IPS-18a (cell line): ENCODE data around the gene TMEM91.

ENCODE experiments used
- H3K27ac ChIP-seq: one replicate; pipeline ENCODE4 v1.5.1; 2013; ENCODE audit warnings: low read length
- H3K27me3 ChIP-seq: one replicate; pipeline ENCODE4 v1.6.1; 2013; ENCODE audit warnings: mild to moderate bottlenecking, low read length; ENCODE audit not compliant: control insufficient read depth, insufficient read depth
- H3K36me3 ChIP-seq: one replicate; pipeline ENCODE4 v1.6.1; 2013; ENCODE audit warnings: low read depth, low read length; ENCODE audit not compliant: control insufficient read depth
- H3K4me1 ChIP-seq: one replicate; pipeline ENCODE4 v1.6.1; 2013; ENCODE audit warnings: low read depth, low read length; ENCODE audit not compliant: control insufficient read depth
- H3K4me3 ChIP-seq: one replicate; pipeline ENCODE4 v1.5.1; 2013; ENCODE audit warnings: low read length
- H3K9ac ChIP-seq: one replicate; pipeline ENCODE4 v1.6.1; 2013; ENCODE audit warnings: mild to moderate bottlenecking, low read length, moderate library complexity
- H3K9me3 ChIP-seq: one replicate; pipeline ENCODE4 v1.6.1; 2013; ENCODE audit warnings: low read depth, low read length; ENCODE audit not compliant: control insufficient read depth

Gene TMEM91

GRCh38 chr19:41376241-41376997, at the start of gene TMEM91:
Gene TMEM91, plus strand, starts transcription at chr19:41376533. Its CDS starts 1,777 bp downstream, at chr19:41378310.
- H3K9ac ChIP-seq: peak within 1 kb of the TSS; percentile 8

GRCh38 chr19:41327076-41327575, 49.2 kb upstream of the TMEM91 start:
- Histone ChIP-seq H3K9ac (no peak overlapping the region), H3K27ac (no peak overlapping the region), H3K4me3 (no peak overlapping the region), H3K4me1 (peaks cover 29% of the 10 kb centered on the region), H3K9me3 (no peaks in the 10 kb centered on the region), H3K36me3 (no peaks in the 10 kb centered on the region), H3K27me3 (peaks cover 14% of the 10 kb centered on the region)

More at GRCh38 chr19:41376241-41376997, at the start of gene TMEM91:
- Histone ChIP-seq H3K27ac (no peak within 1 kb of the TSS), H3K4me3 (peak within 1 kb of the TSS; percentile 70), H3K9me3 (no peaks in the 10 kb centered on the region), H3K36me3 (no peaks in the 10 kb centered on the region), H3K4me1 (peaks cover 6% of the 10 kb centered on the region), H3K27me3 (peaks cover 8% of the 10 kb centered on the region)

GRCh38 chr19:41327576-41328156, 48.7 kb upstream of the TMEM91 start:
- Histone ChIP-seq H3K9me3 (no peaks in the 10 kb centered on the region), H3K27ac (no peak overlapping the region), H3K27me3 (peaks cover 19% of the 10 kb centered on the region), H3K36me3 (no peaks in the 10 kb centered on the region), H3K9ac (no peak overlapping the region), H3K4me3 (no peak overlapping the region), H3K4me1 (peaks cover 29% of the 10 kb centered on the region)

- peaks cover 19% of the 10 kb centered on the region for H3K27me3 ChIP-seq
Measured at GRCh38 chr19:41328157-41328841, 48.0 kb upstream of the TMEM91 start.

GRCh38 chr19:41328842-41329225, 47.5 kb upstream of the TMEM91 start:
- Histone ChIP-seq H3K9me3 (no peaks in the 10 kb centered on the region), H3K27ac (no peak overlapping the region), H3K9ac (no peak overlapping the region), H3K4me3 (no peak overlapping the region), H3K4me1 (peaks cover 21% of the 10 kb centered on the region), H3K27me3 (peaks cover 19% of the 10 kb centered on the region), H3K36me3 (no peaks in the 10 kb centered on the region)

More at GRCh38 chr19:41328157-41328841, 48.0 kb upstream of the TMEM91 start:
- Histone ChIP-seq H3K4me1 (peaks cover 24% of the 10 kb centered on the region), H3K4me3 (no peak overlapping the region), H3K9me3 (no peaks in the 10 kb centered on the region), H3K36me3 (no peaks in the 10 kb centered on the region), H3K9ac (no peak overlapping the region), H3K27ac (no peak overlapping the region)

GRCh38 chr19:41330481-41330880, 45.9 kb upstream of the TMEM91 start:
- Histone ChIP-seq H3K9me3 (no peaks in the 10 kb centered on the region), H3K9ac (no peak overlapping the region), H3K27ac (no peak overlapping the region), H3K4me1 (peaks cover 10% of the 10 kb centered on the region), H3K36me3 (no peaks in the 10 kb centered on the region), H3K4me3 (no peak overlapping the region), H3K27me3 (peaks cover 19% of the 10 kb centered on the region)

- peak overlapping the region; percentile 42 for H3K4me3 ChIP-seq
- no peaks in the 10 kb centered on the region for H3K36me3 ChIP-seq
- H3K27me3 ChIP-seq: peaks cover 17% of the 10 kb centered on the region
- H3K27ac ChIP-seq: no peak overlapping the region
- peaks cover 9% of the 10 kb centered on the region for H3K4me1 ChIP-seq
- no peak overlapping the region for H3K9ac ChIP-seq
- H3K9me3 ChIP-seq: no peaks in the 10 kb centered on the region
Measured at GRCh38 chr19:41330946-41331678, 45.2 kb upstream of the TMEM91 start.

GRCh38 chr19:41332000-41332399, 44.3 kb upstream of the TMEM91 start:
- no peak overlapping the region for H3K4me3 ChIP-seq
- H3K4me1 ChIP-seq: peaks cover 5% of the 10 kb centered on the region
- peaks cover 15% of the 10 kb centered on the region for H3K27me3 ChIP-seq
- no peaks in the 10 kb centered on the region for H3K9me3 ChIP-seq
- H3K36me3 ChIP-seq: no peaks in the 10 kb centered on the region
- no peak overlapping the region for H3K27ac ChIP-seq
- no peak overlapping the region for H3K9ac ChIP-seq

GRCh38 chr19:41332468-41332867, 43.9 kb upstream of the TMEM91 start:
- H3K36me3 ChIP-seq: no peaks in the 10 kb centered on the region
- H3K27ac ChIP-seq: no peak overlapping the region
- H3K27me3 ChIP-seq: peaks cover 15% of the 10 kb centered on the region
- no peak overlapping the region for H3K4me3 ChIP-seq
- no peaks in the 10 kb centered on the region for H3K9me3 ChIP-seq
- peaks cover under 1% of the 10 kb centered on the region for H3K4me1 ChIP-seq
- no peak overlapping the region for H3K9ac ChIP-seq

- Histone ChIP-seq H3K9me3 (no peaks in the 10 kb centered on the region), H3K27me3 (peaks cover 15% of the 10 kb centered on the region), H3K4me3 (no peak overlapping the region), H3K27ac (no peak overlapping the region), H3K9ac (no peak overlapping the region), H3K4me1 (no peaks in the 10 kb centered on the region), H3K36me3 (no peaks in the 10 kb centered on the region)
Measured at GRCh38 chr19:41334793-41335192, 41.5 kb upstream of the TMEM91 start.

- Histone ChIP-seq H3K9me3 (no peaks in the 10 kb centered on the region), H3K27ac (no peak overlapping the region), H3K4me3 (no peak overlapping the region), H3K4me1 (no peaks in the 10 kb centered on the region), H3K27me3 (peaks cover 15% of the 10 kb centered on the region), H3K9ac (no peak overlapping the region), H3K36me3 (no peaks in the 10 kb centered on the region)
Measured at GRCh38 chr19:41335467-41335866, 40.9 kb upstream of the TMEM91 start.
